Measurements from ENCODE around the gene AHCYL1.
"Not testable (repeated sequence)": the region's sequence is repeated elsewhere in the genome, so short reads cannot be mapped to it uniquely, and the experiment has no call there.

The AHCYL1 gene

GRCh38 chr1:110002695-110003094 is 18.1 kb downstream of the AHCYL1 start:
- DNase-seq (ENCODE audit: low read depth) = no peak

GRCh38 chr1:110003747-110004428 is 19.3 kb downstream of the AHCYL1 start:
- DNase-seq (ENCODE audit: low read depth) = no peak

GRCh38 chr1:110004583-110004982 is 20.0 kb downstream of the AHCYL1 start:
- no peak for DNase-seq (ENCODE audit: low read depth)

GRCh38 chr1:110005971-110006370 is 21.4 kb downstream of the AHCYL1 start:
- no peak for DNase-seq (ENCODE audit: low read depth)

- DNase-seq (ENCODE audit: low read depth) = no peak
These were observed 22.0 kb downstream of the AHCYL1 start for GRCh38 chr1:110006516-110006915.

GRCh38 chr1:110007046-110007830 is 22.7 kb downstream of the AHCYL1 start:
- no peak for DNase-seq (ENCODE audit: low read depth)

- DNase-seq (ENCODE audit: low read depth) = no peak
These were observed 24.5 kb downstream of the AHCYL1 start for GRCh38 chr1:110008971-110009565.

- no peak for DNase-seq (ENCODE audit: low read depth)
These were observed 27.0 kb downstream of the AHCYL1 start for GRCh38 chr1:110011527-110012041.

GRCh38 chr1:110012100-110012780 is 27.7 kb downstream of the AHCYL1 start:
- no peak for DNase-seq (ENCODE audit: low read depth)

GRCh38 chr1:110017792-110018191 is 33.2 kb downstream of the AHCYL1 start:
- no peak for DNase-seq (ENCODE audit: low read depth)

GRCh38 chr1:110018396-110018795 is 33.8 kb downstream of the AHCYL1 start:
- DNase-seq (ENCODE audit: low read depth) = no peak

GRCh38 chr1:110019770-110020169 is 35.2 kb downstream of the AHCYL1 start:
- no peak for DNase-seq (ENCODE audit: low read depth)

GRCh38 chr1:110021285-110021684 is 36.7 kb downstream of the AHCYL1 start:
- DNase-seq (ENCODE audit: low read depth) = no peak

- DNase-seq (ENCODE audit: low read depth) = no peak
These were observed 40.0 kb downstream of the AHCYL1 start for GRCh38 chr1:110024613-110025012.

- not testable (repeated sequence) for DNase-seq (ENCODE audit: low read depth)
These were observed 46.1 kb downstream of the AHCYL1 start for GRCh38 chr1:110030687-110031086.

GRCh38 chr1:110032327-110032726 is 47.8 kb downstream of the AHCYL1 start:
- DNase-seq (ENCODE audit: low read depth) = no peak

- no peak for DNase-seq (ENCODE audit: low read depth)
These were observed 48.9 kb downstream of the AHCYL1 start for GRCh38 chr1:110033421-110033820.

GRCh38 chr1:110034040-110034450 is 49.5 kb downstream of the AHCYL1 start:
- DNase-seq (ENCODE audit: low read depth) = no peak

GRCh38 chr1:110034451-110035235 is 50.1 kb downstream of the AHCYL1 start, which contains the start of gene STRIP1:
Gene STRIP1, plus strand, starts transcription at chr1:110034624. Its CDS starts 14 bp downstream, at chr1:110034638.
- DNase-seq (ENCODE audit: low read depth) = peak; percentile 86

GRCh38 chr1:110035236-110035752 is 50.7 kb downstream of the AHCYL1 start:
- DNase-seq (ENCODE audit: low read depth) = no peak

- no peak for DNase-seq (ENCODE audit: low read depth)
These were observed 53.7 kb downstream of the AHCYL1 start for GRCh38 chr1:110038271-110038670.
